NB4 (cell line): Measurements from ENCODE around the gene DOCK8.

Experiments
- DNase-seq: peaks from one replicate; pipeline ENCODE4 v3.0.0; 2010; ENCODE audit warnings: low read depth
- H3K4me3 ChIP-seq: one replicate; pipeline ENCODE4 v1.5.1; 2011; ENCODE audit warnings: mild to moderate bottlenecking, low read depth, low read length, moderate library complexity
- MAX ChIP-seq: IDR thresholded peaks from 2 replicates; pipeline ENCODE4 v1.6.1; 2011; ENCODE audit warnings: low read depth, low read length
- MYC ChIP-seq: IDR thresholded peaks from 2 replicates; pipeline ENCODE4 v1.6.1; 2011; ENCODE audit warnings: low read depth, low read length
- POLR2A ChIP-seq: IDR thresholded peaks from 2 replicates; pipeline ENCODE4 v1.6.1; 2011; ENCODE audit warnings: mild to moderate bottlenecking; ENCODE audit not compliant: insufficient read length; ENCODE audit errors: extremely low read depth
- TF ChIP-seq, protein P1 (sequence below): IDR thresholded peaks from one replicate; pipeline ENCODE4 v1.5.1; 2012; ENCODE audit warnings: low read depth, low read length

DOCK8 gene

GRCh38 chr9:265209-265870 is 50.7 kb downstream of the DOCK8 start:
- no peak for DNase-seq
- H3K4me3 ChIP-seq, result no peak overlapping the region
- no peak for TF ChIP-seq MYC
- no peak for TF ChIP-seq POLR2A
- TF ChIP-seq MAX, result no peak
- TF ChIP-seq, protein P1, sequence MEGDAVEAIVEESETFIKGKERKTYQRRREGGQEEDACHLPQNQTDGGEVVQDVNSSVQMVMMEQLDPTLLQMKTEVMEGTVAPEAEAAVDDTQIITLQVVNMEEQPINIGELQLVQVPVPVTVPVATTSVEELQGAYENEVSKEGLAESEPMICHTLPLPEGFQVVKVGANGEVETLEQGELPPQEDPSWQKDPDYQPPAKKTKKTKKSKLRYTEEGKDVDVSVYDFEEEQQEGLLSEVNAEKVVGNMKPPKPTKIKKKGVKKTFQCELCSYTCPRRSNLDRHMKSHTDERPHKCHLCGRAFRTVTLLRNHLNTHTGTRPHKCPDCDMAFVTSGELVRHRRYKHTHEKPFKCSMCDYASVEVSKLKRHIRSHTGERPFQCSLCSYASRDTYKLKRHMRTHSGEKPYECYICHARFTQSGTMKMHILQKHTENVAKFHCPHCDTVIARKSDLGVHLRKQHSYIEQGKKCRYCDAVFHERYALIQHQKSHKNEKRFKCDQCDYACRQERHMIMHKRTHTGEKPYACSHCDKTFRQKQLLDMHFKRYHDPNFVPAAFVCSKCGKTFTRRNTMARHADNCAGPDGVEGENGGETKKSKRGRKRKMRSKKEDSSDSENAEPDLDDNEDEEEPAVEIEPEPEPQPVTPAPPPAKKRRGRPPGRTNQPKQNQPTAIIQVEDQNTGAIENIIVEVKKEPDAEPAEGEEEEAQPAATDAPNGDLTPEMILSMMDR, result no peak

DNA sequence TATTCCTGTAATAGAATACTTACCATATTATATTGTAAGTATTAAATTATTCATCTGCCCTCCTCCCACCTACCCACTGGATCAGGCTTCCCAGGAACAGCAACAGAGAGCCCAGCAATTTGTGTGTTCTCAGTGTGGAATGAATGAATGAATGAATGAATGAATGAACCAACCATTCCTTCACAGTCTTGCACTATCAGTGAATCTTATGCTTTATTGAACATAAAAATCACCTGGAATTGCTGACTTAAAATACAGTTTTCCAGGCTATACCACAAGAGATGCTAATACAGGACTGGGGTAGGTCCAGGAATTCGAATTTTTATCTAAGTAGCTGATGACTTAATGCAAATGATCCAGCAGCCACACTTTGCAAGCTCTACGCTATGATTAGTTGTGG is 51.6 kb downstream of the DOCK8 start:
- DNase-seq, result no peak
- TF ChIP-seq MAX (no peak), MYC (no peak), POLR2A (no peak)
- TF ChIP-seq, protein P1, result no peak
- no peak overlapping the region for H3K4me3 ChIP-seq

DNA sequence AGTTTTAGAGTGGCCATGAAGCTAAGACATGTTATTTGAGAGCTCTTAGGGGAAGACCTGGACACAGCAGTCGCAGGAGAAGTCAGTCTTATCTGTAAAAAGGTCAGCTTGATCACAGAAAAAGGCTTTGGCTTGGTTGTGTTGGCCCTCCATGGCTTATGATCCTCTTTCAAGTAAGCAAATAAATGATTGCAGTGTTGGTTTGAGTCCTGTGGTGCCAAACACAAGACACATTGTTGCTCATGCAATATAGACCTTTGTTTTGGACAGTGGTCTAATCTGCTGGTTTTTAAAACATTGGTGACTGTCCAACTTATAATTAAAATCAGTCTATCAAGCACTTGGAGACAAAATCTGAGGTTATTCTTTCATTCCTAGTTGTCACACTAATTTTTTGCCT is 54.0 kb downstream of the DOCK8 start:
- DNase-seq, result no peak
- no peak overlapping the region for H3K4me3 ChIP-seq
- TF ChIP-seq MAX (no peak), POLR2A (no peak)
- TF ChIP-seq, protein P1, result no peak

GRCh38 chr9:269081-269711 is 54.5 kb downstream of the DOCK8 start:
- DNase-seq, result no peak
- no peak overlapping the region for H3K4me3 ChIP-seq
- TF ChIP-seq, protein P1, result no peak
- TF ChIP-seq POLR2A (no peak), MYC (no peak), MAX (no peak)

DNA sequence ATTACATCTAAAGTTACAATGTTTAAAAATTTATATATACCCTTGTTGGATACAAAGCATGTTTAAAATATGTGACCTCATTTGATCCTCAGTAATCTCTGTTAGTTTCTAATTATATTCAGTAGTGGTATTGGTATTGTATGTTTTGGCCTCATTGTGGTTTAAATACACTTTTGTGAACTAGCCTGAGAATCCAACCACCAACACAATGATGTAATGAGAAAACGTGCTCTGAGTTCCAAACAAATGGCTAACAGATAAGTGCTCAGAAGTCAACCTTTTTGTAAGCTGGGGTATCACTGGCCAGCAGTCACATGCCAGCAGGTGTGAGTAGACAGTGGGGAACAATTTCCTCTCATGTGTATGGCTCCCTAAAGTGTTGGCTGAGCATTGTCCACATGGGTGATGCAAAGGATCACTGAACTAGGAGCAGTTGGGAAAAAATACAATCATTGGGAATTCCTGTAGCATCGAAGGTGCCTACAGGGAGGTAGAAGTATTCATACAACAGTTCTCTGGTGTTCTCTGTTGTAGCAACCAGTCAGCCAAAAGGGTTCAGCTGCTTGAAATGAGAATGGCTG is 56.1 kb downstream of the DOCK8 start:
- TF ChIP-seq POLR2A, result no peak
- peak; percentile 23; the same call in 1 of the 2 replicates for TF ChIP-seq MAX
- no peak for DNase-seq
- H3K4me3 ChIP-seq, result no peak overlapping the region

- peak overlapping the region; percentile 86 for H3K4me3 ChIP-seq
- DNase-seq, result peak; percentile 99
- TF ChIP-seq, protein P1, result no peak
- TF ChIP-seq POLR2A (peak; percentile 49), MYC (peak; percentile 32; the same call in 1 of the 2 replicates), MAX (no peak)
Observed at GRCh38 chr9:272251-273213, 57.9 kb downstream of the DOCK8 start.
